WI38 (cell line): ENCODE data around the gene LYSET.
A peak's percentile ranks its signal among the peaks of the same experiment; 100 is the strongest.
"Not testable (repeated sequence)": the region's sequence is repeated elsewhere in the genome, so short reads cannot be mapped to it uniquely, and the experiment has no call there.

ENCODE experiments used
- H3K4me3 ChIP-seq: 2 replicates; pipeline ENCODE4 v1.5.1; 2011; ENCODE audit warnings: low read depth, mild to moderate bottlenecking, control low read depth, low read length
- TF ChIP-seq, protein P1 (sequence below): IDR thresholded peaks from 2 replicates; pipeline ENCODE4 v1.5.1; 2012; ENCODE audit warnings: low read depth, mild to moderate bottlenecking, control low read depth, low read length

Gene LYSET

DNA sequence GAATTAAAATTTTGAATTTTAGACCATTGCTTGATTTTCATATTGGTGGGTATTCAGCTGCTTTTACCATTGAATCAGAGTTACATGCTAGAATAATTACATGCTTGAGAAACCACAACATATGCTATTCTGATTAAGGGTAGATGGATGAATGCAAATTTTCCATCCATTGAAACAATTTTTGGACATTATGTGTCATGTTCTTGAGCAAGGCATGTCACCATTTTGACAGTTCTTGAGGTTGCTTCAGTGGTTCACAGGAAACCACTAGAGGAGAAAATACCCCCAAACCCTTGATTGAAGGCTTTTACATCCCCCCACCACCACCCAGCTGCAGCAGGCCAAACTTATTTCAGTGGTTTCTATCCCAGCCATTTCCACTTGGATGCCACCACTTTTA is 35.4 kb downstream of the LYSET start:
- TF ChIP-seq, protein P1, sequence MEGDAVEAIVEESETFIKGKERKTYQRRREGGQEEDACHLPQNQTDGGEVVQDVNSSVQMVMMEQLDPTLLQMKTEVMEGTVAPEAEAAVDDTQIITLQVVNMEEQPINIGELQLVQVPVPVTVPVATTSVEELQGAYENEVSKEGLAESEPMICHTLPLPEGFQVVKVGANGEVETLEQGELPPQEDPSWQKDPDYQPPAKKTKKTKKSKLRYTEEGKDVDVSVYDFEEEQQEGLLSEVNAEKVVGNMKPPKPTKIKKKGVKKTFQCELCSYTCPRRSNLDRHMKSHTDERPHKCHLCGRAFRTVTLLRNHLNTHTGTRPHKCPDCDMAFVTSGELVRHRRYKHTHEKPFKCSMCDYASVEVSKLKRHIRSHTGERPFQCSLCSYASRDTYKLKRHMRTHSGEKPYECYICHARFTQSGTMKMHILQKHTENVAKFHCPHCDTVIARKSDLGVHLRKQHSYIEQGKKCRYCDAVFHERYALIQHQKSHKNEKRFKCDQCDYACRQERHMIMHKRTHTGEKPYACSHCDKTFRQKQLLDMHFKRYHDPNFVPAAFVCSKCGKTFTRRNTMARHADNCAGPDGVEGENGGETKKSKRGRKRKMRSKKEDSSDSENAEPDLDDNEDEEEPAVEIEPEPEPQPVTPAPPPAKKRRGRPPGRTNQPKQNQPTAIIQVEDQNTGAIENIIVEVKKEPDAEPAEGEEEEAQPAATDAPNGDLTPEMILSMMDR, result no peak
- H3K4me3 ChIP-seq, result no peak overlapping the region

DNA sequence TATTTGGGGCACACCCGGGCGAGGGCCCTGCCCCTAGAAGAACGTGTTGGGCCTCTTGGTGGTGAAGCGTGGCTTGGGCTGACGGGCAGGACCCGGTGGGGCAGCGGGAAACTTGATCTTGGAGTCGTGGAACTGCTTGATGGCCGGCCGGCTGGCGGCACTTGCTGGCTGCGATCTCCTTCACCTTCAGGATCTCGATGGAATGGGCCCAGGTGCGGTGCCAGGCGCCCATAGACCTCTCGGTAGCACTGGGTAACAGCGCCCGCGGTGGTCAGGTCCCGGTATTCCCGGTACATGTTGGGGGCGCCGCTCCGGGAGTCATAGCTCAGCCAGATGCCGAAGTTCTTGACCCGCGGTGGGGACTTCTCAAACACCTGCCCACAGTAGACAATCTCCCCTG is 38.4 kb downstream of the LYSET start:
- TF ChIP-seq, protein P1, result no peak
- no peak overlapping the region for H3K4me3 ChIP-seq

DNA sequence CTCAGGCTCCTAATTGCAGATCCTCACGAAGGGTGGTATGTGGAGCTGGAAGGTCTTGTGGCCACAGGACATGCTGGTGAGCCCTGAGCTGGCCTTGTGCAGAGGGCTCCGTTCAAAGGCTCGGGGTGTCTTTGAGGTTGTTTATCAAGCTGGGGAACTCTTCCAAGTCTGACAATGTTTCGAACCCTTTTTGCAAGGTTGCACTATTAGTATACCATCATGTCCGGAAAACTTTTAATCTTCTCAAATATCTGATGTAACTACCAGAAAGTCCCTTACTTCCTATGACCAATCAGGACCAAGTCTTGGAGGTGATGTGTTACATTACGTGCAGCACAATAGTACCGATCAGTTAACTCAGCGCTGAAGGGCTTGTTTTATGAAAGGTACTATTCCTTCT is 43.4 kb downstream of the LYSET start:
- TF ChIP-seq, protein P1, result no peak
- H3K4me3 ChIP-seq, result no peak overlapping the region

DNA sequence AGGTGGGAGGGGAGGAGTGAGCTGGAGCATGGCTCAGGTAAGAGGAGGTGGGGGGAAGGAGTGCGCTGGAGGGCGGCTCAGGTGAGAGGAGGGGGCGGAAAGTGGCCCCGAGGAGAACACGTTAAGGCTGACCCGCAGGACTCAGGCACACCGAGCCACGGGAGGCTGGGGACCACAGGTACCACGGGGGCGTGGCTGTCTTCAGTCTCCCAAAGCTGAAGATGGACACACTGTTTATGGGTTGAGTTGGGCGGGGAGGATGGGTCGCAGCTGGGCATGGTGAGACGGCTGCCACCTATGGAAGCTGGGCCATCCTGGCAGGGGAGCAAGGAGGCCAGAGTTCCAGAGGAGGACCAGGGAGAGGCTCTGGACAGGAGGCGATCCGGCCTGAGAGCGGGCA is 45.4 kb downstream of the LYSET start:
- H3K4me3 ChIP-seq, result no peak overlapping the region
- TF ChIP-seq, protein P1, result no peak

DNA sequence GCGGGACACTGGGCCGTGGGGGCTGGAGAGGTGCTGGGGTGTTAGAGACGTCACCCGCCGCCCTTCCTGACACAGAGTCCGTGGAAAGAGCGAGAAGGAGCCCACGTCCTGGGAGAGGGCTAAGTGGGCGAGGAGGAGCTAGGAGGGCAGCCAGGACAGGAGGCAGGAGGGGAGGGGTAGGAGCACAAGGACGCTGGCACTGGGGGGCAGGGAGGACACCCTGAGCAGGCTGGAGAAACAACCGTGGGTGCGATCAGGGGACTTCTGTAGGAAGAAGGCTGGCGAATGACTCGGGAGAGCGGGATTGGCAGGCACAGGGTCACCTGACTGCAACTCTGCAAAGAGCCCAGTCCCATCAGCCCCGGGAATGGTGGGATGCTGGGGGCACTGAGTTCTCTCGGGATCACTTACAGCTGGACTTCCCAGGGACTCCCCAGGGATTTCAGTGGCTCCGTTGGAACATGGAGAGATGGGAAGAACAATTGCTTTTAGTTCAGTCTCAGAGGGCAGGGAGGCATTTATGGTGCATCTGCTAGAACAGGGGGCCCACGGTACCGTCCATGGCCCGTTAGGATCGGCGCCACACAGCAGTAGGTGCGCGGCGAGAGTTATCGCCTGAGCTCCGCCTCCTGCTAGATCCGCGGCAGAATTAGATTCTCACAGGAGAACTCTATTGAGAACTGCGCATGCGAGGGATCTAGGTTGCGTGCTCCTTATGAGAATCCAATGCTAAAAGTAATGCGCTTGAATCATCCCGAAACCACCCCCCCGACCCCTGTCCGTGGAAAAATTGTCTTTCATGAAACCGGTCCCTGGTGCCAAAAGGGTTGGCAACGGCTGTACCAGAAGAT is 46.2 kb downstream of the LYSET start:
- H3K4me3 ChIP-seq, result no peak overlapping the region
- TF ChIP-seq, protein P1, result no peak

DNA sequence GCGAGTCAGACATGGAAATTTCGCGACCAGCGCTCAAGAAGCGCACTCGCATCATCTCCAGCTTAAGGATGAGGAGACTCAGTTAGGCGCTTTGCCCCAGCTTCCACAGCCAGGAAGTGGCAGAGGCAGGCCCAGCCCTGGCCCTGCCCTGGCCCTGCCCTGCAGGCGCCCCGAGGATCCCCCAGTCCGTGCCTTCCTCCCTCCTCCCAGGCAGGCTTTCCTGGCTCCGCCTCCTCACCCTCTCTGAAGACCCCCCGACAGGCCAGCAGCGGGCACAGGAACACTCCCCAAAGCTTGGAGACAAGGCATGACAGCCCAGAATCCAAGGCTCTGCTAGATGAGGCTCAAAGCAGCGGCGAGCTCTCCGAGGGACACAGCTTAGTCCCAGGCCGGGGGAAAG is 47.0 kb downstream of the LYSET start:
- TF ChIP-seq, protein P1, result no peak
- no peak overlapping the region for H3K4me3 ChIP-seq

DNA sequence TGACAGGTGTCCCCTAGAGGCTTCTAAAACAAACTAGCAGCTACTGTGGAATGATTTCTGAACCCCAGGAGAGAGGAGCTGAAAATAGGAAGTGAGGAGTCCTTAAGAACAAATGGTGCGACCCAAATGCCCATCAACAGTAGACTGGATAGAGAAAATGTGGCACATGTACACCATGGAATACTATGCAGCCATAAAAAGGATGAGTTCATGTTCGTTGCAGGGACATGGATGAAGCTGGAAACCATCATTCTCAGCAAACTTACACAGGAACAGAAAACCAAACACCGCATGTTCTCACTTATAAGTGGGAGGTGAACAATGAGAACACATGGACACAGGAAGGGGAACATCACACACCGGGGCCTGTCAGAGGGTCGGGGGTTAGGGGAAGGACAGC is 48.0 kb downstream of the LYSET start:
- H3K4me3 ChIP-seq, result not testable (repeated sequence)

DNA sequence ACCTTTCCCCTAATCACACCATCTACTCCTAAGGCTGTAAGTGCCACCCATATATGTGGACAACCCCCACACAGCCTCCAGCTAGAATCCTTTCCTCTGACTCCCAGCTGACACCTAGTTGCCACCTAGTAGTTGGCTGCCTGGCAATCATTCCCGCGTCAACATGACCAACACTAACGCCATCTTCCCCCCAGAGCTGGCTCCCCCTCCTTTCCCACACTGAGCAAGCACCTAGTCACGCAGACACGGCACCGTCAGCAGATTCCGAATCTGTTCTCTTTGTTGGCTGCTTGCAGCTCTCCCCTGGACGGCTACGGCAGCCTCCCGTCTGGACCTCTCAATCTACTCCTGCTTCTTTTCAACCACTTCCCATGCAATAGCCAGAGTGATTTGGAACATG is 49.7 kb downstream of the LYSET start:
- H3K4me3 ChIP-seq, result peak overlapping the region; percentile 4; the same call in 1 of the 2 replicates

More for the DNA sequence above, 49.7 kb downstream of the LYSET start:
- TF ChIP-seq, protein P1, result no peak
